Renal pelvis (tissue), 12 donors: Measurements from ENCODE around the gene CYTH4. TPM values are rescaled to one million over a fixed set of nuclear protein-coding genes. Genes with fewer than 3 reads are reported as not detected.
"Not testable (repeated sequence)": the region's sequence is repeated elsewhere in the genome, so short reads cannot be mapped to it uniquely, and the experiment has no call there.

Source experiments
- DNase-seq: peaks from one replicate; pipeline ENCODE4 v3.0.0-alpha.2; 2013
- long read RNA-seq, 16 experiments: transcript quantifications; one replicate each; lab custom pipeline, GENCODE V29; 2026
- polyA plus RNA-seq, 3 donors: library from polyadenylated mRNA; unstranded; fragments of 120-200 nt; gene quantifications; one replicate each; pipeline ENCODE4 v1.2.1, GENCODE V29; 2013; ENCODE audit not compliant: insufficient read length in 3 of 3

CYTH4 gene, protein sequence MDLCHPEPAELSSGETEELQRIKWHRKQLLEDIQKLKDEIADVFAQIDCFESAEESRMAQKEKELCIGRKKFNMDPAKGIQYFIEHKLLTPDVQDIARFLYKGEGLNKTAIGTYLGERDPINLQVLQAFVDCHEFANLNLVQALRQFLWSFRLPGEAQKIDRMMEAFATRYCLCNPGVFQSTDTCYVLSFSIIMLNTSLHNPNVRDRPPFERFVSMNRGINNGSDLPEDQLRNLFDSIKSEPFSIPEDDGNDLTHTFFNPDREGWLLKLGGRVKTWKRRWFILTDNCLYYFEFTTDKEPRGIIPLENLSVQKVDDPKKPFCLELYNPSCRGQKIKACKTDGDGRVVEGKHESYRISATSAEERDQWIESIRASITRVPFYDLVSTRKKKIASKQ
- 1 to 10 TPM; 3.6 to 4.7 (median 4.5) TPM for polyA plus RNA-seq
- long read RNA-seq, donor 1 = 0 reads
- long read RNA-seq, donor 2 = 0 reads
- long read RNA-seq, donor 3, partial matches to known transcripts = 0 of 2 reads
- long read RNA-seq, donor 3, other reads (novel, unspliced or antisense) = 0 of 2 reads
- long read RNA-seq, donor 4 = 0 reads
- long read RNA-seq, donor 5 = 0 reads
- long read RNA-seq, donor 6 = 0 reads
- long read RNA-seq, donor 7, partial matches to known transcripts = 0 of 1 reads
- long read RNA-seq, donor 7, other reads (novel, unspliced or antisense) = 0 of 1 reads
- long read RNA-seq, donor 8, partial matches to known transcripts = 0 of 1 reads
- long read RNA-seq, donor 8, other reads (novel, unspliced or antisense) = 0 of 1 reads
- long read RNA-seq, donor 9 = 0 reads
- long read RNA-seq, donor 10, partial matches to known transcripts = 0 of 1 reads
- long read RNA-seq, donor 10, other reads (novel, unspliced or antisense) = 0 of 1 reads
- long read RNA-seq, donor 11, partial matches to known transcripts = 0 of 1 reads
- long read RNA-seq, donor 11, other reads (novel, unspliced or antisense) = 0 of 1 reads
- long read RNA-seq, donor 12 = 0 reads
- long read RNA-seq, donor 13, partial matches to known transcripts = 0 of 1 reads
- long read RNA-seq, donor 13, other reads (novel, unspliced or antisense) = 0 of 1 reads
- long read RNA-seq, donor 14, partial matches to known transcripts = 0 of 1 reads
- long read RNA-seq, donor 14, other reads (novel, unspliced or antisense) = 0 of 1 reads
- long read RNA-seq, donor 15, partial matches to known transcripts = 0 of 3 reads
- long read RNA-seq, donor 15, other reads (novel, unspliced or antisense) = 0 of 3 reads
- long read RNA-seq, donor 16 = 0 reads

DNA sequence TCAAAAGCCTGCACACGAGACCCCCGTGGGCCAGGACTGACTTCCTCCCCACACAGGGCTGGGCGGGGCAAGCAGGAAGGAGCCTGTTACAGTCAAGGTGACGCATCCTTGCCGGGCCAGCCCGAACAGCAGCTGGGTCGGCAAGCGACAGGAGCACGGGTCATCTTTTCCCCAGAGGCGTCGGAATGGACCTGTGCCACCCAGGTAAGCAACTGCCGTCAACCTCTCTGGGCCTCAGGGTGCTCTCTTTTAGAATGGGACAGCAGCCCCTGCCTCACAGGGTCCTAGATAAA, at the start of gene CYTH4:
Gene CYTH4, plus strand, starts transcription at position 124 of the 293 bp plus-strand sequence. Its CDS starts 62 bp downstream, at position 186.
- DNase-seq = no peak

DNA sequence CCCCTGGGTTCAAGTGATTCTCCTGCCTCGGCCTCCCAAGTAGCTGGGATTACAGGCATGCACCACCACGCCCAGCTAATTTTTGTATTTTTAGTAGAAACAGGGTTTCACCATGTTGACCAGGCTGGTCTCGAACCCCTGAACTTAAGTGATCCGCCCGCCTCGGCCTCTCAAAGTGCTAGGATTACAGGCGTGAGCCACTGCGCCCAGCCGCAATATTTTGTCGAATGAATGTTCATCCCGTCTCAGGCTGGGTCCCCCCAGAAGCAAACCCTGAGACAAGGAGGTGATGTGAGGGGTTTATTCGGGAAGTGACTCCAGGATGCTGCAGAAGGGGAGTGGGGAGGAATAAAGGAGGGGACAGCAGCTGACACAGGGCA, 48.9 kb upstream of the CYTH4 start:
- not testable (repeated sequence) for DNase-seq

DNA sequence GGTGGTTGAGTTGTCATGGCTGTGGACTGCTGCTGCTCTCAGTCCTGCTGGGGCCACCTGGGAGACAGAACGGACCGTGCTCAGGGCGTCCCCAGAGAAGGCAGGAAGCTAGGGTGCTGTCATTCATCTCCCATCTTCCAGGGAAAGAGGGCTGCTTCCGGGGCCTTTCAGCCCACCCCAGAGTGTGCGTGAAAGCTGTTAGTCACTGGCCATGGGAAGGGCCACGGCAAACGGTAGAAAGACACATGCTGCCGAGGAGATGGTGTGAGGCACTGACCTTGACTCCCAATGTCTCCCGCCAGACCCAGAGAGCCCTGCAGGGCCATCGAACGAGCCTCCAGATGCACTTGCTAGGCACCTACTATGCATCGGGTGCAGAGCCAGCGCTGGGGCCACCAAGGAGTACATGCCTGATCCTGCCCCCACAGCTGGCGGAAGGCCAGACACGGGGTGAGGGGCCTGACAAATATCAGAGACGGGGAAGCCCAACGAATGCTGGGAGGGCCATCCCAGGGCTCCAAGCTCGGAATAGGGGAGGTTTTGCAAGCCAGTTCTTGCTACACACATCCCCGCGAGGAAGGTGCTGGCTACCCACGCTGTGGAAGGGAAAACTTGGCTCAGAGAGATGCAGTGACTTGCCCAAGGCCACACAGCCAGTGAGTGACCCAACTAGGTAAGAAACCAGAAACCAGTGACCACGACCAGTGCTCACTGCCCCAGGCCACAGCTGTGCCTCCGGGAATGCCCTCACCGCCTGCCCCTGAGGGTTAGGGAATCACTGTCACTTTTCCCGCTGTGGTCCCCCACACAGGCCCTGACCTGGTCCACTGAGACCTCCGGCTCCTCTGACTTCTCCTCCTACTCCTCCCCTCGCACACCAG, 48.3 kb upstream of the CYTH4 start:
- DNase-seq = no peak

DNA sequence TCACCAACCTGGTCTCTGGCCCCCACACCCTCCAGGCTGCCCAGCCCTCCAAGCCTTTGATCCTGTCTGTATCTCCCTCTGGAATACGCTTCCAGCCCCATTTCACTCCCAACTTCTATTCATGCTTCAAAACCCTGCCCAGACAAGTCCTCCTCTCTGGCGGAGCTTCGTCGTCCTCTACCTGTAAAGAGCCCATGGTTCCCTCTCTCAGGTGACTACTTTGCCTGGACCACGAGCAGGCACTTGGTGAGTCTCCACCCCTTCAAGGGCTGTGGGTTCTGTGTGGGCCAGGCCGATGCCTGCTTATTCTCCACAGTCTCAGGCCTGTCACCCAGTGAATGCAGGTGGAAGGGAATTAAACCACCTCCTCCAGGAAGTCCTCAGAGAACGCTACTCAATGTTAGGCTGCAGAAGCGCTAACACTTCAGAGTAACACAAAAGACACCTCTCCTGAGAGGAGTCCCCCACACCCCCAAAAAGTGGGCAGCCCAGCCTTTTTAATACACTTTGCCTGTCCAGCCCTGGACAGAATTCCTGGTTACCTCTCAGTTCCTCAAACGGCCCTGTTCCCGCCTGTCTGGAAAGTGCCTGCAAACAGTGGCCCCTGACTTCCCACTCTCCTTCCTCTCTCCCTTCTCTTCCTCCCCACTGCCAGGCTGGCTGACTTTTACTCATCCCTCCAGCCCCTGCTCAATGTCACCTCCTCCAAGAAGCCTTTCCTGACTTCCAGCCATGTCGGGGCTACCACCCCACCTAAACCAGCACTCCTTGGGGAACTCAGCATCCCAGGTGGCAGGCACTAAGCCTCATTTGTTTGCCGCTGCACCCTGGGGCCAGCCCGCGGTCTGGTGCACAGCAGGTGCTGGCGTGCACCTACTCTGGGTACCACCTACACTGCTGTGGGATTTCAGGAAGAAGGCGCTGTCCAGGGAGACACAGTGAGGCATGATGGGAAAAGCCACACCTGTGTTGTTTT, 47.3 kb upstream of the CYTH4 start:
- no peak for DNase-seq

DNA sequence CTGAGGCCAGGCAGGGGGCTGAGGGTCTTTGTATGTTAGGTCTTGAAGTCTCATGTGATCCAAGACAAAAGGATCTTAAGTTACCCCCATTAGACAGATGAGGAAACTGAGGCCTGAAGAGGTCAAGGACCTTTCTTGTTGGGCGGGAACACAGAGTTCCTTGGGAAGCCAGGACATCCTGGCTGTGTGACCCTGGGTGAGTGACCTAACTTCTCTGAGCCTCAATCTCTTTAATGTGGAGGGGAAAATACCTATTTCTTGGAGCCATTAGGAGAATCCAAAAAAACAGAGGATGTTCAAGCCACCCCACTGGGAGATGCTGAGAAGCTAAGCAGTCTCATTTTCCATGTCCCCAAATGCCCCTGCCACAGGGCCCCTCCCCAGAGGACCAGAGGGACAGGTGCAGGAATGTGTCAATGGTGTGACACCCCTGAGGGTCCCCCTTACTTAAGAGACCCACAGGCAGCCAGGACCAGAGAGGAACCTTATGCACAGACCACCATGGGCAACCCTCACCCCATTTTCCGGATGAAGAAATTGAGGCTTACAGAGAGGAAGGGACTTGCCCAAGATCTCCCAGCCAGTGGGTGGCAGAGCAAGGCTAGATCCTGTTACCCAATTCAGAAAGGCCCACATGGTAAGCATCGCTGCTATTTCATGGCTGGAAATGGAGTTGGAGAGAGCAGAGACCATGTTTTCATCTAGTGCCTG, 46.3 kb upstream of the CYTH4 start:
- no peak for DNase-seq

DNA sequence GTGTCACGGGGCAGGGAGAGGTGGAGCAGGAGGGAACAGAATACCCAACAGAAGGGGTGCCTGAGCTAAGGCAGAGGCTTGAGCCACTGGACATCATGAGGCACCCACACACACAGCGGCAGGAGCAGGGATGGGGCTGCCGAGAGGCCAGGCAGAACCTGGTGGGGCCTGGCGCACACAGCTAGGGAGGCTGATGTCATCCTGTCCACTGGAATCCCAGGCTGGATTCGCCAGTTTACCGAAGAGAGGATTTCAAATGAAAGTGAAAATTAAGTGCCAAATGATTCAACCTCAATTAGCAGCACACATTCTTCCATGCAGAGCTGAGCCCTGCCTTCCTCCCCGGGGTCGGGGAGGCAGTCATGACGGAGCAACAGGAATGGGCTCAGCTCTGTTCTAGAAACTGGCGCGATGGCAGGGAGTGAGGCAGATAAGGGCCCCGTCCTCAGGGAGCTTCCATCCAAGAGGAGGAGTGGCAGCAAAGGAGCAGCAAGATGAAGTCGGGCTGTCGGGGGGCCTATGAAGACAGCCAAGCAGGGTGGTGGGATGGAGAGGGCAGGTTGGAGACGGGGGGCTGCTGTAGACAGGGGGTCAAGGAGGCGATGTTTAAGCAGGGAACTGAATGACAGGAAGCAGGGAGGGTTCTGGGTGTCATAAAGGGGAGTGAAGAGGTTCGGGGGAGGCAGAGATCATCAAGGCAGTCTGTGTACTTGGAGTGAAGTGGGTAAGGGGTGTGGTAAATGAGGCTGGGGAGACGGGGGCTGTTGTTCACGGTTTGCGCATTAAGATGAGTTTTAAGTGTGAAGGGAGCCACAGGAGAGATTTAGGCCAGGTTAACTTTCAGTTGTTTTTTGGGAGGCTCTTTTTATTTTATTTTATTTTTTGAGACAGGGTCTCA, 44.7 kb upstream of the CYTH4 start:
- DNase-seq = no peak

DNA sequence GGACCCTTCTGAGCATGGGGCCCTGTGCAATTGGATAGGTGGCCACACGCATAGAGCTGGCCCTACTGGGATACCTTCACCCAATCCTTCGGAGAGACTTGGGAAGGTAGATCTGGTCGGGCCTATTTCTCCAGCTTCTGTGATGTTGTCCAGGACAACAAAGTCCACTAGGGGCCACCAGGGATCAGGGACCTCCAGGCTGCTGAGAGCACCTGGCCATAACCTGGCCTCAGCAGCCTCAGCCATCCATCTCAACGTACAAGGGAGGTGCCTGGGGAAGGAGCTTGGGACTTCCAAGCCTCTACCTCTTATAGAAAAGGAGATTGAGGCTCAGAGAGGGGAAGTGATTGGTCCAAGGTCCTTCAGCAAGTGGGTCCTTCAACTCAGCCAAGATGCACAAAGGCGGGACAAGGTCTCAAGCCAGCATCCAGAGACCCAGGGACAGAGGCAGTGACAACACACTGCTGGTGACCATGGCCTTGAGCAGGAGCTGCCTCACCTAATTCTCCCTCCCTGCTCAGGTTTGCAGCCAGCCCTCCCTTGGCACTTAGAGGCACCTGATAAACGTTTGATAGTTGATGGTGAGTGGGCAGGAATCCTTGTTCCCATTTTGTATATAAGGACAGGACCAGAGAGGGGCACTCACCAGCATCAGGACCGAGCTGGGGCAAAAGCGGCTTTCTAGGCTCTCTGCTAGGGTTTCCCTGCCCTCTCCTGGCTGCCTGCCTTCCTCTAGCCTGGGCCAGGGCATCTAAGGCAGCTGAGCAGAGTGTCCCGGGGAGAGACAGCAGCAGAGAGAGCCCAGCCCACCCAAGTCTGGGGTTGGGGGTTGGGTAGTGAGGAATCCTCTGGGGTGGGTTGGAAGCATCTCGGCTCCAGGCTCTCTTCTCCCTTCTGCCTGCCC, 42.7 kb upstream of the CYTH4 start:
- DNase-seq = no peak

DNA sequence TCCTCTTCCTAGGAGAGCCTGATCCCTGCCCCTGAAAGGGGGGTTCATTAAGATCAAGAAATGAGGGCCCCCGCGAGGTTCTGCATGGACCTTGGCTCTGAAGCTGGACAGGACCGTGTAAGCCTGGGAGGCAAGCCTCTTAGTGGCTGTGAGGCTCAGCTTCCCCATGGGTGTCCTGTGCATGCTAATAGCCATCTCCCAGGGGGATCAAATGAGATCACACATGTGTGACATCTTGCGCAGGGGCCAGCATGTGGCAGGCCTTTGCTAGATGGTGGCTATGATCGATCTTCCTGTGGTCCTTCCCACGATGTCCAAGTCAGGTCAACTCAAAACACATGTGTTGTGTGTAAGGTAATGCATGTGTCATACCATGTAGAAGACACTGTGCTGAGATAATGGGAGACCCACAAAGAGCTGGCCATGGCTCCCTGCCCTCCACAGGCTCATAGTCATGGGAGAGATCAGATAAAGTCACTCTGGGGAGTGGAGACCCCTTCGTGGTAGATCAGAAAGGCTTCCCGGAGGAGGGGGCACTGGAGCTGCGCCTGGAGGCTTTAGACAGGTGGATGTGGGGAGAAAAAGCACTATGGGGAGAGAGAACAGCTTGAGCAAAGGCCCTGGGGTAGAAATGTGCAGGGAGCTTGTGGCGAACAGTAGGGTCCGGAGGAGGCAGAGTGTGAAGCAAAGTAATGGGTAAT, 41.9 kb upstream of the CYTH4 start:
- no peak for DNase-seq

DNA sequence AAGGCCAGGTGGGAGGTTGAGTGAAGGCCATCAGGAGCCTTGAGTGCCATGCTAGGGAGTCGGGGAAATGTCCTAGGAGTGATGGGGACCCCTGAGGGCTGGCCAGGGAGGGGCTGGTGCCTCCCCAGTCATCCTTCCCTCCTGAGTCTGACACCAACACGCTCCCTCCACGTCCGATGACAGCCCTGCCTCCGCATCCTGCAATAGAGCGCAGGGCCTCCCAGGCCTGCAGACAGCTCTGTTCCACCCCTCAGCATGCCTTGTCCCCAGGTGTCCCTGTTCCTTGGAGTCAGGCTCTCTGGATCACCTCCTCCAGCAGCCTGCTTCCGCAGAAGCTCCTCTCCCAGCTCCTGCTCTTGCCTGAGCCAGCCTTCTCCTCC, 41.4 kb upstream of the CYTH4 start:
- DNase-seq = no peak

DNA sequence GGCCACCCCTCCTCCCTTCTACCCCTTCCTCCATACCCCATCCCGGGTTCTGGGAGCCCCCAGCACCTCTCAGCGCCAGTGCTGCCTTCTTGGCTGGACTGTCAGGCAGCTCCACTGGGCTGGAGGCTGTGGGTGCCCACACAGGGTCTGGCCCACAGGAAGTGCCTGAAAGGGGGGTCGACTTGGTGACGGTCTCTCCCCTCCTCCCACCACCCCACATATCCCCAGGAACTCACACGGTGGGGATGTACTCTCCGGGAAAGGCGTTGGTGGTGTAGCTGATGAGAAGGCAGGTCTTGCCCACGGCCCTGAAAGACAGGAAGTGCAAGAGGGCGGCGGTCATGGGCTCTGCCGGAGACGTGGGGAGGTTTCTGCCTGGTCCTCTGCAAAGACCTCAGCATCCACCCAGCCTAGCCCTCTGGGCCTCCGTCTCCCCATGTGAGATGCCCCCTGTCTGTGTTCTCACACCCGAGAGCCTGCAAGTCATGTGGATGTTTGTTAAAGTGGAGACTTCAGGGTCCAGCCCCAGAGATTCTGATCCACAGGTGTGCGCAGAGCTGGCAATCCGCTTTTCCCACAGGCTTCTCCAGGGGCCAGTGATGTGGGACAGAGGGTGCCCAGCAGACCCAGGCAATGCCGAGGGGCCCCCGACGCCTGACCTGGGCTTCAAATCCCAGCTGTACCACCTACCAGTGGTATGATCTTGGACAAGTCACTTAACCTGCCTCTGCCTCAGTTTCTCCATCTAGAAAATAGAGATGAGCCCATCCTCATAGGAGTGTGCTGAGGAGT, 40.8 kb upstream of the CYTH4 start:
- DNase-seq = no peak

DNA sequence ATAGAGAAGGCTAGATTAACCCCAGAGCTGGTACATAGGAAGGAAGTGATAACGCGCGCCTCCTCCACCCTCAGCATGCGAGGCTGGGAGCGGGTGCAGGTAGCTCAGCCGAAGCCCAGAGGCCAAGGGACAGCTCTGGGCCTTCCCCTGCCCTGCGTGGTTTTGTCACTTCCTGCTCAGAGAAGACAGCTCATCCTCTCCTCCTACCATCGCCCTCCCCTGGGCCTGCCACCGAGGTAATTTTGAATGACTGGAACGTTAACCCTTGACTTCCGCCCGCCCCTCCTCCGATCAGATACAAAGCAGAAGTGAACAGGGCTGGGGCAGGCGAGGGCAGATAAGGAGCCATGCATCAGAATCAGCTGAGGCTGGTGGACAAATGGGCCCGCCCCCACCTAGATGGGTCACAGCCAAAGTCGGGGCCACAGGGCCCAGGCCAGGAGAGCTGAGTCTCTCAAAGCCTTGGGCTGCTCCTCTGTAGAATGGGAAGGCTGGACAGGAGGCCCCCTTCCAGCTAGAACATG, 39.9 kb upstream of the CYTH4 start:
- no peak for DNase-seq

DNA sequence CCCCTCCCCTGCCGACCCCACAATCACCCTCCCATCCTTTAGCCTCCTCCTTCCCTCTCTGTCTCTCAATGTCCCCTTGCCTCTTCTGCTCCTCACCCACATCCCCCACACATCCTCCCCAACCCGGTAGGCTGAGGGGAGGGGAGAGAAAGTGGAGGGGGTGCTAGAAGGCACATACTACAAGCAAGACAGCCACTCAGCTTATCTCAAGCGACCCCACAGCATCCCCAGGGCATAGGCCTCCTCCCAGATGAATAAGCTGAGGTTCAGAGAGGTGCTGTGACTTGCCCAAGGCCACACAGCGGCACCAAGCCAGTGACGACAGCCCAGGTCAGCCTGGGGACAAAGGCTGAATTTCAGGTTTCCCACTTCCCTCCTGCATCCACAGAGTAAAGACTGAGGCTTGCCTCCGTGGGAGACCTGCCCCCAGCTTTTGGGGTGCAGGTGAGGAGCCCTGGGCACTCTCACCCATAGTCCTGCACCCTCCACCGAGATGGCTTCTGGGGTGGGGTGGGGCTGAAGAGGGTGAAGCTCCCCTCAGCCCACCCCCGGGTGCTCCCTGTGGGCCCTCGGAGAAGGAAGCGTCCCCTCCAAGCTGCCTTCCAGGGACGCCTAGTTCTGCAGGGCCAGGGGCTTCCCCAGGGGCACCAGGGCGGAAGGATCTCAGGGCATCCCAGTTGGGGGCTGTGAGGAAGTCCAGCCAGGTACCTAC, 38.8 kb upstream of the CYTH4 start:
- no peak for DNase-seq

DNA sequence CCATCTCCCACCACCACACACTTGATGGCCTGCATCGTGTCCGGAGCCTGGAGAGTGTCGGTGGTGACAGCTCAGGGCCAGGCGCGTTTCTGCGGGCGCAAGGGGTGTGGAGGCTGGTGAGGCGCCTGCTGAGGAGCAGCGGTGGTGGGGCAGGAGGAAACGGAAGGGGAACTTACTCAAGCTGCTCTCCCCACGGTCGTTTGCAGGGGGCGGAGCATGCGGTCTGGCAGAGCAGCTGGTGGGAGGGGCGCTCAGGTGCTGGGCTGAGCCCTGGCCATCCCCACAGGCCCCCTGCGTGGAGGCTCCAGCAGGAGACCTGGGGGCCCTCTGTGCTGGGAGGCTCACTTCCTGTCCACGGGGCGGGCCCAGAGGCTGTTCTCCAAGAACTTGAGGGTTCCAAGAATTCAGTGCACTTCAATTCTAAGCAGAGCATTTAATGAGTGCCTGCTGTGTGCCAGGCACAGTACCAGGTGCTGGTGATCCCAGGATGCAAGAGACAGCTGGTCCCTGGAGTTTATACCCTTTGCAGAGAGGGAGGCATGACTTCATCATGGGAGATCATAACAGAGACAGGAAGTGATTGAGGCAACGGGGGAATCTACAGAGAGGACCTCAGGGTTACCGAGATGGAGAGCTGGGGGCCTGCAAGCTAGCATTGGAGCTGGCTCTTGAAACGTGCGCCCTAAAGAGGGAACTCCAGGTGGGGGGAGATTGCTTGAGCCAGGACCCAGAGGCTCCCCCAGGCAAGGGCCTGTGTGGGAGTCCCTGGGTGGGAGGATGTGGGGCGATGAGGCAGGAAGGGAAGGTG, 38.0 kb upstream of the CYTH4 start, which contains the start of gene RAC2:
Gene RAC2, minus strand, starts transcription at position 156 of the 808 bp plus-strand sequence. Its CDS starts 121 bp downstream, at position 35.
- no peak for DNase-seq
